ENCODE measurements around the gene PPP2R2C.

The PPP2R2C gene

GRCh38 chr4:6422105-6422504 is 50.3 kb downstream of the PPP2R2C start:
- no peak for ATAC-seq

- ATAC-seq = no peak
Measured at GRCh38 chr4:6421397-6421796, 51.0 kb downstream of the PPP2R2C start.

GRCh38 chr4:6420972-6421371 is 51.4 kb downstream of the PPP2R2C start:
- no peak for ATAC-seq

- ATAC-seq = no peak
Measured at GRCh38 chr4:6420036-6420435, 52.4 kb downstream of the PPP2R2C start.

GRCh38 chr4:6419452-6420028 is 52.9 kb downstream of the PPP2R2C start:
- ATAC-seq = no peak

- no peak for ATAC-seq
Measured at GRCh38 chr4:6418193-6418755, 54.1 kb downstream of the PPP2R2C start.

- ATAC-seq = no peak
Measured at GRCh38 chr4:6417516-6418050, 54.8 kb downstream of the PPP2R2C start.

GRCh38 chr4:6416518-6417286 is 55.7 kb downstream of the PPP2R2C start:
- ATAC-seq = no peak

GRCh38 chr4:6415031-6415705 is 57.2 kb downstream of the PPP2R2C start:
- no peak for ATAC-seq

GRCh38 chr4:6414578-6414977 is 57.8 kb downstream of the PPP2R2C start:
- ATAC-seq = no peak

- no peak for ATAC-seq
Measured at GRCh38 chr4:6410664-6411063, 61.8 kb downstream of the PPP2R2C start.

GRCh38 chr4:6410068-6410467 is 62.3 kb downstream of the PPP2R2C start:
- no peak for ATAC-seq

- ATAC-seq = no peak
Measured at GRCh38 chr4:6409381-6409780, 63.0 kb downstream of the PPP2R2C start.

GRCh38 chr4:6408263-6408662 is 64.2 kb downstream of the PPP2R2C start:
- no peak for ATAC-seq

GRCh38 chr4:6405397-6405706 is 67.1 kb downstream of the PPP2R2C start:
- ATAC-seq = no peak

GRCh38 chr4:6404611-6405396 is 67.6 kb downstream of the PPP2R2C start:
- no peak for ATAC-seq

- ATAC-seq = no peak
Measured at GRCh38 chr4:6403400-6403685, 69.1 kb downstream of the PPP2R2C start.

- ATAC-seq = no peak
Measured at GRCh38 chr4:6402566-6403399, 69.6 kb downstream of the PPP2R2C start.

- no peak for ATAC-seq
Measured at GRCh38 chr4:6401797-6402196, 70.6 kb downstream of the PPP2R2C start.

- no peak for ATAC-seq
Measured at GRCh38 chr4:6396696-6397236, 75.6 kb downstream of the PPP2R2C start.

- ATAC-seq = no peak
Measured at GRCh38 chr4:6395466-6396228, 76.8 kb downstream of the PPP2R2C start.
